SK-N-MC (cell line): Measurements from ENCODE around the gene BPHL.
"Not testable (repeated sequence)": the region's sequence is repeated elsewhere in the genome, so short reads cannot be mapped to it uniquely, and the experiment has no call there.

ENCODE experiments used
- DNase-seq: peaks from one replicate; pipeline ENCODE4 v3.0.0-alpha.2; 2011; ENCODE audit warnings: low read depth, low spot score
- H3K27ac ChIP-seq: fragments of 200-600 bp; sonication (generic); 2 replicates; pipeline ENCODE4 v1.5.1; 2016; ENCODE audit warnings: mixed run types
- H3K36me3 ChIP-seq: fragments of 200-600 bp; sonication (generic); 2 replicates; pipeline ENCODE4 v1.6.1; 2017; ENCODE audit warnings: antibody characterized with exemption, low read length, mixed read lengths; ENCODE audit not compliant: insufficient read depth
- H3K4me3 ChIP-seq: fragments of 200-600 bp; sonication (generic); 2 replicates; pipeline ENCODE4 v1.5.1; 2016
- H3K9ac ChIP-seq: fragments of 200-600 bp; sonication (generic); 2 replicates; pipeline ENCODE4 v1.8.0; 2017; ENCODE audit warnings: mixed run types, mixed read lengths; ENCODE audit not compliant: insufficient read length
- H3K9me3 ChIP-seq: fragments of 200-600 bp; sonication (generic); 2 replicates; pipeline ENCODE4 v1.6.1; 2017; ENCODE audit warnings: low read depth, mild to moderate bottlenecking, antibody characterized with exemption, low read length, moderate library complexity, mixed read lengths
- EZH2 ChIP-seq: fragments of 200-600 bp; sonication (generic); IDR thresholded peaks from one replicate; pipeline ENCODE4 v1.6.1; 2017; ENCODE audit warnings: antibody characterized with exemption
- FOXP2 ChIP-seq: optimal IDR thresholded peaks from 2 replicates; pipeline ENCODE3; 2011; ENCODE audit warnings: mild to moderate bottlenecking, moderate library complexity; ENCODE audit not compliant: insufficient read depth; ENCODE audit errors: extremely low read length, control extremely low read depth
- POLR2AphosphoS5 ChIP-seq: IDR thresholded peaks from 2 replicates; pipeline ENCODE4 v1.6.1; 2012; ENCODE audit warnings: mild to moderate bottlenecking, low read depth, low read length, borderline replicate concordance

BPHL gene

GRCh38 chr6:3128356-3129108, 10.0 kb downstream of the BPHL start:
- Histone ChIP-seq H3K9me3 (no peaks in the 10 kb centered on the region), H3K27ac (no peak overlapping the region), H3K4me3 (no peak overlapping the region), H3K36me3 (peaks cover 8% of the 10 kb centered on the region; the same call in 1 of the 2 replicates), H3K9ac (no peak overlapping the region)
- no peak for DNase-seq
- TF ChIP-seq EZH2: no peak

GRCh38 chr6:3131695-3132094, 13.2 kb downstream of the BPHL start:
- H3K27ac ChIP-seq: no peak overlapping the region
- no peak for DNase-seq
- no peaks in the 10 kb centered on the region for H3K9me3 ChIP-seq
- no peak overlapping the region for H3K4me3 ChIP-seq
- TF ChIP-seq EZH2 (no peak), FOXP2 (no peak), POLR2AphosphoS5 (no peak)
- peaks cover 8% of the 10 kb centered on the region; the same call in 1 of the 2 replicates for H3K36me3 ChIP-seq
- H3K9ac ChIP-seq: no peak overlapping the region

- peaks cover 23% of the 10 kb centered on the region; the same call in 1 of the 2 replicates for H3K36me3 ChIP-seq
- no peak overlapping the region for H3K27ac ChIP-seq
- DNase-seq: no peak
- no peak overlapping the region for H3K9ac ChIP-seq
- no peak for TF ChIP-seq FOXP2
- TF ChIP-seq POLR2AphosphoS5: no peak
- no peak for TF ChIP-seq EZH2
- no peak overlapping the region for H3K4me3 ChIP-seq
- H3K9me3 ChIP-seq: no peaks in the 10 kb centered on the region
These were observed 15.0 kb downstream of the BPHL start for GRCh38 chr6:3133515-3133914.

- no peak overlapping the region for H3K9ac ChIP-seq
- peaks cover 28% of the 10 kb centered on the region; the same call in 1 of the 2 replicates for H3K36me3 ChIP-seq
- no peaks in the 10 kb centered on the region for H3K9me3 ChIP-seq
- TF ChIP-seq FOXP2 (no peak), POLR2AphosphoS5 (no peak), EZH2 (no peak)
- no peak overlapping the region for H3K4me3 ChIP-seq
- DNase-seq: no peak
- no peak overlapping the region for H3K27ac ChIP-seq
These were observed 17.3 kb downstream of the BPHL start for GRCh38 chr6:3135668-3136291.

- no peak for TF ChIP-seq EZH2
- TF ChIP-seq POLR2AphosphoS5: no peak
- TF ChIP-seq FOXP2: no peak
- Histone ChIP-seq H3K9me3 (no peaks in the 10 kb centered on the region), H3K9ac (no peak overlapping the region), H3K36me3 (peaks cover 29% of the 10 kb centered on the region; the same call in 1 of the 2 replicates), H3K4me3 (no peak overlapping the region), H3K27ac (no peak overlapping the region)
- DNase-seq: no peak
These were observed 17.9 kb downstream of the BPHL start for GRCh38 chr6:3136292-3137011.

- no peak overlapping the region for H3K4me3 ChIP-seq
- no peak overlapping the region for H3K9ac ChIP-seq
- no peak for DNase-seq
- no peaks in the 10 kb centered on the region for H3K9me3 ChIP-seq
- no peak overlapping the region for H3K27ac ChIP-seq
- H3K36me3 ChIP-seq: peaks cover 29% of the 10 kb centered on the region; the same call in 1 of the 2 replicates
- TF ChIP-seq POLR2AphosphoS5: no peak
- TF ChIP-seq EZH2: no peak
- TF ChIP-seq FOXP2: no peak
These were observed 18.7 kb downstream of the BPHL start for GRCh38 chr6:3137057-3137777.

GRCh38 chr6:3137873-3138272, 19.4 kb downstream of the BPHL start:
- not testable (repeated sequence) for H3K9ac ChIP-seq, H3K4me3 ChIP-seq, DNase-seq, H3K27ac ChIP-seq, H3K9me3 ChIP-seq
- peaks cover 29% of the 10 kb centered on the region; the same call in 1 of the 2 replicates for H3K36me3 ChIP-seq

- TF ChIP-seq FOXP2 (no peak), POLR2AphosphoS5 (no peak), EZH2 (no peak)
These were observed 19.8 kb downstream of the BPHL start for GRCh38 chr6:3138341-3138740.

More at GRCh38 chr6:3138341-3138740, 19.8 kb downstream of the BPHL start:
- no peak for DNase-seq
- H3K4me3 ChIP-seq: no peak overlapping the region
- H3K27ac ChIP-seq: no peak overlapping the region
- no peak overlapping the region for H3K9ac ChIP-seq
- no peaks in the 10 kb centered on the region for H3K9me3 ChIP-seq
- H3K36me3 ChIP-seq: peaks cover 29% of the 10 kb centered on the region; the same call in 1 of the 2 replicates
